GM19023 (cell line): ENCODE results near the gene BRD3.

Experiments used
- ATAC-seq: cut with Tn5 transposase; IDR thresholded peaks from one replicate; pipeline ENCODE4 v1.9.1; 2021; ENCODE audit warnings: mild to moderate bottlenecking, moderate library complexity; ENCODE audit not compliant: unreplicated experiment

The BRD3 gene

GRCh38 chr9:134055981-134056461 lies 11.8 kb downstream of the BRD3 start:
- ATAC-seq, result no peak

- no peak for ATAC-seq
Measured at GRCh38 chr9:134054891-134055811, 12.7 kb downstream of the BRD3 start.

- ATAC-seq, result no peak
Measured at GRCh38 chr9:134053941-134054761, 13.7 kb downstream of the BRD3 start.

- no peak for ATAC-seq
Measured at GRCh38 chr9:134053401-134053871, 14.4 kb downstream of the BRD3 start.

- no peak for ATAC-seq
Measured at GRCh38 chr9:134052941-134053340, 14.9 kb downstream of the BRD3 start.

- ATAC-seq, result no peak
Measured at GRCh38 chr9:134052491-134052890, 15.3 kb downstream of the BRD3 start.

- no peak for ATAC-seq
Measured at GRCh38 chr9:134051319-134051718, 16.5 kb downstream of the BRD3 start.

GRCh38 chr9:134050726-134051125 lies 17.1 kb downstream of the BRD3 start:
- no peak for ATAC-seq

- no peak for ATAC-seq
Measured at GRCh38 chr9:134049772-134050588, 17.8 kb downstream of the BRD3 start.

- ATAC-seq, result no peak
Measured at GRCh38 chr9:134049236-134049635, 18.6 kb downstream of the BRD3 start.

- no peak for ATAC-seq
Measured at GRCh38 chr9:134048582-134048968, 19.3 kb downstream of the BRD3 start.

- no peak for ATAC-seq
Measured at GRCh38 chr9:134047868-134048581, 19.8 kb downstream of the BRD3 start.

GRCh38 chr9:134046894-134047681 lies 20.7 kb downstream of the BRD3 start:
- no peak for ATAC-seq

GRCh38 chr9:134045841-134046544 lies 21.8 kb downstream of the BRD3 start:
- no peak for ATAC-seq

- ATAC-seq, result no peak
Measured at GRCh38 chr9:134044944-134045343, 22.9 kb downstream of the BRD3 start.

- no peak for ATAC-seq
Measured at GRCh38 chr9:134043531-134043988, 24.3 kb downstream of the BRD3 start.

GRCh38 chr9:134041649-134041962 lies 26.2 kb downstream of the BRD3 start:
- no peak for ATAC-seq

GRCh38 chr9:134040781-134041648 lies 26.8 kb downstream of the BRD3 start:
- ATAC-seq, result no peak
